Activated CD4-positive, alpha-beta T cell treated with anti-CD3 and anti-CD28 coated beads, Interleukin-2, Interleukin-4, amounts not matched to agents 100 ng/mL and 50 ng/mL, durations not matched to agents 16 hours and 8 hours (primary cell): ENCODE data around the gene PLA2G4F.
"Not testable (repeated sequence)": the region's sequence is repeated elsewhere in the genome, so short reads cannot be mapped to it uniquely, and the experiment has no call there.

Source experiments
- DNase-seq: peaks from one replicate; pipeline ENCODE4 v3.0.0-alpha.2; 2020; ENCODE audit warnings: low spot score

Gene PLA2G4F

DNA sequence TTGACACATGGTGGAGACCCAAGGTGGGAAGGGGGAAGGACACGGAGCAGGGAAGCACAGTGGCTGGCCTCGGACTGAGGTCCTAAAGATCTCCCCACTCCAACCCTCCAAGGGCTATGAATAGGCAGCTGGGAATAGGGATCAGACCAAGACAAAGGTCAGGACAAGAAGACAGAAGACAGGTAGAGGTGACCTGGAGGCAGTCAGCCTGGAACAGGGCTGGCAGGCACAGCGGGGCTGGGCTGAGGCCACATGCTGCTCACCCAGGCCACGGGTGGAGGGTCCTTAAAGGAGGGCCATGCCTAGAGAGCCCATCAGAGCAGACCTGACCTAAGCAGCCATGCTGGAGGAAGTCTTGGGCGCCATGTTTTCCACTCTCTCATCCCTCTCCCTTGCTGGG, 59.4 kb downstream of the PLA2G4F start:
- DNase-seq = no peak

DNA sequence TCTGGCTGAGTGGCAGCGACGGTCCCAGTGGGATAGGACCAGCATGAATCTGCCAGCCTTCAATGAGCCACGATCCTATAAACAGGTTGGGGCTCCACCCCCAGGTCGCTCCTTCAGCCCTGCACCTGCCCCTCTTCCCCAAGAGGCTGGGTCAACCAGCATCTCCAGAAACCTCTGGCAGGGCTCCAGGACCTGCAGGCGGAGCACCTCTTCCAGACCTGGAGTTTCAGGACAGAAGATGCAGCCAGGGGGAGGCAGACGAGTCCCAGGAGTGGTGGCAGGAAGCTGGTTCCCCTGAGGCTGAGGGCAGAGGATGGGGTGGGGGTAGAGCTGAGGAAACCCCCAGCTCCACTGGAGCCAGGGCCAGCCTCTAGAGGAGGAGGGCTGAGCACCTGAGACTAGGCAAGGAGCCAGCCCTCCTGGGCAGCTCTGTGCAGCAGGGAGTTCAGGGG, 61.9 kb downstream of the PLA2G4F start, which contains the start of gene PLA2G4D:
Gene PLA2G4D, minus strand, starts transcription at position 51 of the 452 bp plus-strand sequence. CDS start 103 bp downstream, outside the sequence.
- DNase-seq = no peak

DNA sequence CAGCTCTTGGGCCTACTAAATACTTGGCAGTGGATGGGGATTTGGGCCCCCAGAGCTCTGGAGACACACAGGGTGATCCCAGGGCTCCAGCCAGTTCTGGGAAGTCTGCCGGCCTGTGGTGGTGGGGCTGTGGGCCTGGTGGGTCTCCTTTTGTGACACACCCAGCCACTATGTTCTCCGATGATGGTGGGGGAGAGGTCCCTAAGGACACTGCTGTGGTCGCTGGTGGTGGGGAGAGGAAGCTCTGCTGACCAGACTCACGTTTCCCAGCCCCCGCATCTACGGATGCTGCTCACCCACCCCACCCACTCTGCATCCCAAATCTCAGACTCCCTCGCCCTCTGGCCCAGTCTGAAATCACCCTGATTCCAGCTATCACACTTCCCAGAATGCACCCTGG, 62.5 kb downstream of the PLA2G4F start:
- no peak for DNase-seq

DNA sequence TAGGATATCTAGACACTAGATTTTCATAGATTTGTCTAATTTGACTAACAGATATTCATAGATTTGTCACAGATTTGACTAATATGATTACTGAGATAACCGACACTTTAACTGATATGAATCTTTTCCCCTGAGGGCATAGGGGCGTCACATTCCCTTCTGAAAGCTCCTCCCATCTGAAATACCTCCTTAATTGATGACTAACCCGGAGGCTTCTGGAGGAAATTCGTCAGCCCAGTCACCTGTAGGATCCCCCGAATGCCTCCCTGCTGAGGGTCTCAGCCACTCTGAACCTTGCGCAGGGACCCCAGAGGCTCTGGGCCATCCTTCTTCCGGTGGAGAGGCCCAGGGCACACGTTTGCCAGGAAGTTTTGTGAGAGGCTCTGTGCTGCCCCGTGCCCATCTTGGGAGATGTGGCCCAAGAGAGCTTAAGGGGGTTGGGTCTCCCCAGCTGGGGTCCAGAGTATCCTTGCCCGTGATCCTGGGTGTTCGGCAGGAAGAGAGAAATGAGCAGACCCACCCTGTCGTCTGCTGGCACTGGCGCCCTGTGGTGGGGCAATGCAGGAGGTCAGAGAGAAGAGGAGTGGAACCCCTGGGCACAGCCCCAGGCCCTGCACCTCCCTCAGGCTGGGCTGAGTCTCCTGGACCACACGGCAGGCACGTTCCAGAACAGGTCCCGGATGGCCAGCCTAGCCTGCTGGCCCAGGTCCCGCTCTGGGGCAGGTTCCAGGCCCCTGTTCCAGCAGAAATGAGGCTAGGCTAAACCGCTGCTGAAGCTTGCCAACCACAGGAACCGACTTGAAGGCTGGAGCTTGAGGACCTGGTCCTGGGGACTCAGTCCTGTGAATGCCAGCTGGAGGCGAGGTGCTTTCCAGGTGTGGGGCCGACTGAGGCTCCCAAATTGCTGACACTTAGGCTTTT, 63.8 kb downstream of the PLA2G4F start:
- peak; percentile 35 for DNase-seq

DNA sequence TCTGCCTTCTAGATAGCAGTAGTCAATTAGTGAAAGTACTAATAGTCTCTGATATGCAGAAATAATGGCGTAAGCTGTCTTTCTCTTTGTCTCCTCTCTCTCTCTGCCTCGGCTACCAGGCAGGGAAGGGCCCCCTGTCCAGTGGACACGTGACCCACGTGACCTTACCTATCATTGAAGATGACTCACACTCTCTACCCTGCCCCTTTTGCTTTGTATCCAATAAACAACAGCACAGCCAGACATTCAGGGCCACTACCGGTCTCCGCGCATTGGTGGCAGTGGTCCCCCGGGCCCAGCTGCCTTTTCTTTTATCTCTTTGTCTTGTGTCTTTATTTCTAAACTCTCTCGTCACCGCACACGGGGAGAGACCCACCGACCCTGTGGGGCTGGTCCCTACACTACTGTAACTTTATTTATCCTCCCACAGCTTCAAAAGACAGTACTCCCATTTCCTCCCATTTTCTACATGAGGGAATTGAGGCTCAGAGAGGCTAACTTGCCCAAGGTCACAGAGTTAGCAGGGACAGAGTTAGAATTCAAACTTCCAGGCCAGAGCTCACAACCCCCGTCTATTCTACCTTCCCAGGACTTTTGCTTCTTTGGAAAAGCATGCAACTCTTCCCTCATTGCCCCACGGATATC, 64.6 kb downstream of the PLA2G4F start:
- not testable (repeated sequence) for DNase-seq

DNA sequence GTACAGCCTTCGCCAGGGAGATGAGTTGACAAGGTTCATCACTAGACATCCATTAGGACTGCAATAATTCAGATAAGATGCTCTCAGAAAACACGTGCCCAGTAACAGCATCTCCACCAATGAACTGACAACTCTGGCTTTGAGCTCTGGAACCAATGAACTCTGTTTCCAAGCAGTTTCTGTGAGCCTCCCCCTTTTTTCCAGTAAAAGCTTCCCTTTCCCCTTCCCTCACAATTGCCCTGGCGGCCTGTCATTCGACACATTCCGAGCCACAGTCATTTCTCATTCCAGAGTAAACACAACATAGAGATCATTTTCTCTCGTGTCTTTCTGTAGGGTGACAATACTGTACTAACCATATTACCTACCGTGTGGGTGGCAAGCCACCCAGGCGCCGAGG, 65.7 kb downstream of the PLA2G4F start:
- no peak for DNase-seq

DNA sequence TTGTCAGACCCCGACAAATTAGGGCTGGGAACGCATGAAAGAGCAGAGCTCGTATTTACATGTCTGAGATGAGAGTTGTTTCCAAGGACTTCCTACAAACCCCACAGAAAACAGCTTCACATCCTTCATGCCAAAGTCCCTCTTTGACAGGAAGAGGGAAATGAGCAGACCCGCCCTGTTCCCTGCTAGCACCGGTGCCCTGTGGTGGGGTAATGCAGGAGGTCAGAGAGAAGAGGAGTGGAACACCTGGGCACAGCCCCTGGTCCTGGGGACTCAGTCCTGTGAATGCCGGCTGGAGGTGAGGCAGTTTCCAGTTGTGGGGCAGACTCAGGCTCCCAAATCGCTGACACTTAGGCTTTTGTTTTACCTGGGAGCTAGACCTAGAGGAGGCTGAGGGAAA, 66.1 kb downstream of the PLA2G4F start:
- no peak for DNase-seq

DNA sequence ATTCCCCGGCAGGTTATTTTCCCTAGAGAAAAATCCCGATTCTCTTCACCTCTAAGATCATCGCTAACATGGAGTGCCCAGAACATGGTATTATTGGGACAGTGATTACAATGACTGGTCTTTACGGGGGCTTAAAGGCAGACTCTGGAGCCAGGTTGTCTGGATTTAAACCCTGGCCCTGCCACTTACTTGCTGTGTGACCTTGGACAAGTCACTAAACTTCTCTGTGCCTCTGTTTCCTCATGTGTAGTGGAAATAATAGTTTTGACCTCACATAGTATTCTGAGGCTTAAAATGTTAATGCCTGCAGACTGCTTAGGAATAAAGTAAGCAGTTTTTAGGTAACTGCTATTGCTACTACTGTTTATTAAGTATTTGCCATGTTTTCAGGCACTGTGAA, 66.5 kb downstream of the PLA2G4F start:
- DNase-seq = no peak
